Endothelial cell of umbilical vein (primary cell): ENCODE results near the gene PTPN9. TPM values are rescaled to one million over a fixed set of nuclear protein-coding genes. Genes with fewer than 3 reads are reported as not detected.

Experiments
- BruUV-seq: library from RNA; stranded (reverse); fragments of 400-500 nt; replicated peaks from 2 replicates; lab custom pipeline; 2021; lab: Mats Ljungman, UMichigan
- CTCF ChIA-PET: fragments of 300-600, 350-600 bp; sonication (Branson Sonifier 250); formaldehyde crosslinking; loops from one replicate; lab custom pipeline; 2021; ENCODE audit warnings: antibody characterized with exemption, inconsistent platforms; lab: Charles Lee
- POLR2A ChIA-PET: fragments of 300-600, 350-600 bp; sonication (Branson Sonifier 250); formaldehyde crosslinking; loops from one replicate; lab custom pipeline; 2021; ENCODE audit warnings: antibody characterized with exemption, inconsistent platforms; lab: Charles Lee
- DNase-seq: peaks from one replicate; pipeline ENCODE4 v3.0.0-alpha.2; 2011; ENCODE audit warnings: low read depth, low spot score
- FAIRE-seq: peaks from 2 replicates; lab custom pipeline; 2011; peaks lifted over from hg19 to GRCh38; lab: Jason Lieb, UNC
- H2AFZ ChIP-seq: 2 replicates; pipeline ENCODE4 v1.6.0; 2012; ENCODE audit warnings: low read depth, low read length, control low read depth, inconsistent platforms
- H3K27ac ChIP-seq: 2 replicates; pipeline ENCODE4 v1.5.1; 2011; ENCODE audit warnings: low read depth, mild to moderate bottlenecking, control low read depth, low read length, moderate library complexity; ENCODE audit not compliant: insufficient read depth
- H3K27me3 ChIP-seq, 2 experiments: 2 replicates each; pipeline versions ENCODE4 v1.6.0 to v1.6.1; 2011; ENCODE audit warnings: low read length in 2 of 2, mixed read lengths in 1 of 2; ENCODE audit not compliant: control insufficient read depth in 2 of 2, insufficient read depth in 2 of 2
- H3K36me3 ChIP-seq, 2 experiments: 2 replicates in 1 of 2; 3 replicates in 1 of 2; pipeline ENCODE4 v1.5.1; 2011; ENCODE audit warnings: low read length in 2 of 2, mild to moderate bottlenecking in 1 of 2, moderate library complexity in 1 of 2; ENCODE audit not compliant: control insufficient read depth in 2 of 2, insufficient read depth in 2 of 2; ENCODE audit errors: extremely low read depth in 1 of 2
- H3K4me1 ChIP-seq: 3 replicates; pipeline ENCODE4 v1.5.1; 2011; ENCODE audit warnings: mild to moderate bottlenecking, low read length; ENCODE audit not compliant: control insufficient read depth, insufficient read depth; ENCODE audit errors: extremely low read depth
- H3K4me2 ChIP-seq: 2 replicates; pipeline ENCODE4 v1.6.1; 2011; ENCODE audit warnings: low read length, control low read depth, mixed read lengths; ENCODE audit not compliant: insufficient read depth
- H3K4me3 ChIP-seq, 3 experiments: fragments of 200-600 bp in 1 of 3; sonication (generic), shearing (Covaris generic) in 1 of 3; replicated peaks in 1 of 3; 2 replicates each; pipeline ENCODE4 v1.5.1; 2011 to 2016; ENCODE audit warnings: control low read depth in 3 of 3, low read length in 3 of 3, mild to moderate bottlenecking in 2 of 3, inconsistent platforms in 1 of 3, low read depth in 1 of 3, moderate library complexity in 1 of 3; ENCODE audit not compliant: insufficient read depth in 1 of 3
- H3K79me2 ChIP-seq: 2 replicates; pipeline ENCODE4 v1.6.0; 2012; ENCODE audit warnings: low read length, inconsistent platforms; ENCODE audit not compliant: control insufficient read depth, insufficient read depth
- H3K9ac ChIP-seq: replicated peaks from 2 replicates; pipeline ENCODE3; 2011; ENCODE audit warnings: low read length, control low read depth; ENCODE audit not compliant: insufficient read depth; ENCODE audit errors: extremely low read depth
- H3K9me1 ChIP-seq: replicated peaks from 3 replicates; pipeline ENCODE4 v1.6.0; 2011; ENCODE audit warnings: mild to moderate bottlenecking, low read length; ENCODE audit not compliant: control insufficient read depth, insufficient read depth; ENCODE audit errors: extremely low read depth
- H3K9me3 ChIP-seq: replicated peaks from 2 replicates; pipeline ENCODE4 v1.5.1; 2012; ENCODE audit warnings: low read length, inconsistent platforms; ENCODE audit not compliant: control insufficient read depth, insufficient read depth
- H4K20me1 ChIP-seq: replicated peaks from 2 replicates; pipeline ENCODE3; 2011; ENCODE audit warnings: mild to moderate bottlenecking, low read length; ENCODE audit not compliant: control insufficient read depth, insufficient read depth; ENCODE audit errors: extremely low read depth
- CTCF ChIP-seq, 2 donors: IDR thresholded peaks; 1 replicate in 1 of 2; 2 replicates in 1 of 2; pipeline ENCODE4 v1.5.1; 2011; ENCODE audit warnings: low read length in 2 of 2, mild to moderate bottlenecking in 2 of 2, moderate library complexity in 2 of 2, control low read depth in 1 of 2, inconsistent platforms in 1 of 2, low read depth in 1 of 2; ENCODE audit not compliant: insufficient read depth in 1 of 2; ENCODE audit errors: extremely low read depth in 1 of 2
- EZH2 ChIP-seq: IDR thresholded peaks from 2 replicates; pipeline ENCODE4 v1.6.1; 2012; ENCODE audit warnings: borderline replicate concordance, low read depth, mild to moderate bottlenecking, moderate library complexity, low read length, inconsistent platforms; ENCODE audit not compliant: severe bottlenecking
- FOS ChIP-seq: IDR thresholded peaks from 2 replicates; pipeline ENCODE4 v1.6.1; 2011; ENCODE audit warnings: mild to moderate bottlenecking, low read length, moderate library complexity, borderline replicate concordance; ENCODE audit not compliant: insufficient read depth
- GATA2 ChIP-seq: IDR thresholded peaks from 2 replicates; pipeline ENCODE4 v1.7.0; 2011; ENCODE audit warnings: low read depth, mild to moderate bottlenecking, moderate library complexity, mixed read lengths, low read length; ENCODE audit not compliant: insufficient read length, insufficient read depth
- JUN ChIP-seq: IDR thresholded peaks from 2 replicates; pipeline ENCODE4 v1.6.1; 2011; ENCODE audit warnings: borderline replicate concordance, low read depth; ENCODE audit not compliant: insufficient read length, insufficient read depth
- MAX ChIP-seq: IDR thresholded peaks from 2 replicates; pipeline ENCODE4 v1.6.1; 2011; ENCODE audit not compliant: insufficient read depth, insufficient read length
- MYC ChIP-seq: IDR thresholded peaks from one replicate; pipeline ENCODE4 v1.6.1; 2011; ENCODE audit warnings: mild to moderate bottlenecking, low read depth, low read length
- POLR2A ChIP-seq: IDR thresholded peaks from 2 replicates; pipeline ENCODE4 v1.6.1; 2012; ENCODE audit warnings: low read depth, mild to moderate bottlenecking, control low read depth, low read length
- POLR2AphosphoS5 ChIP-seq: IDR thresholded peaks from 2 replicates; pipeline ENCODE4 v1.6.1; 2012; ENCODE audit warnings: low read depth, mild to moderate bottlenecking, control low read depth, low read length, moderate library complexity; ENCODE audit not compliant: insufficient read depth
- dilution Hi-C: fragments of 300-500 bp; cut with MboI; formaldehyde crosslinking; loops from one replicate; pipeline ENCODE4 v1.15.0; 2019; ENCODE audit warnings: low sequenced_read_pairs; ENCODE audit not compliant: extremely low pct_ligation_motif_present
- intact Hi-C: fragments of 100-400 bp; cut with micrococcal nuclease; formaldehyde crosslinking; loops from one replicate; pipeline ENCODE4 v1.10.0; 2022
- polyA plus RNA-seq, 4 experiments: library from polyadenylated mRNA; depleted of rRNA in 3 of 4; stranded (reverse) in 3 of 4; unstranded in 1 of 4; fragments of >200 nt; gene quantifications; 2 replicates each; pipeline versions ENCODE4 v1.2.1 to v1.2.3, GENCODE V29; 2011 to 2012; ENCODE audit warnings: missing spikeins in 1 of 4
- total RNA-seq: library from RNA; stranded (reverse); gene quantifications from 2 replicates; pipeline ENCODE4 v1.2.3, GENCODE V29; 2021

PTPN9 gene
- total and polyA plus RNA-seq, 2 donors (not counting 3 experiments of a cell fraction or from before 2014, with no cell fraction given) = 31.4 to 37.2 TPM

DNA sequence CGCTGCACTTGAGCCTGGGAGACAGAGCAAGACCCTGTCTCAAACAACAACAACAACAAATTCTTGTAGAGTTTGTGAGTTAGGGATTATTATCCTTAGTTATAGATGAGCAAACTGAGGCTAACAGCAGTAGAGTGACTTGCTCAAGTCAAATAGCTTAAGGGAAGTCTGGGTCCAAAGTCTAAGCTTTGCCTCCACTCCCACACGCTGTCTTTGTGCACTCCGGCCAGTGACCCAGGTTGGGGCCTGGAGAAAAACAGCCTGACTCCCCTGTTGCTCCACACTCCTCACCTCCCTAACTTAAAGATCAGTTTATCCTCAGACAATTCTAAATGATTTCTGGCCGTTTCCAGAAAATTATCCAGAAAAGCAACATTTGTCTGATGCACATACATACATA is 118.5 kb downstream of the PTPN9 start:
- TF ChIP-seq JUN = no peak
- TF ChIP-seq FOS = no peak
- no peak for TF ChIP-seq EZH2
- no peak for TF ChIP-seq POLR2AphosphoS5
- no peak for TF ChIP-seq GATA2
- no peak for TF ChIP-seq POLR2A
- intact Hi-C loops = no loop called here
- Histone ChIP-seq H2AFZ (no peak overlapping the region), H3K4me2 (no peak overlapping the region), H3K36me3 (no peaks in the 10 kb centered on the region), H3K9me3 (no peaks in the 10 kb centered on the region), H3K27me3 (no peaks in the 10 kb centered on the region), H3K9me1 (no peaks in the 10 kb centered on the region), H3K27ac (no peak overlapping the region), H3K9ac (no peak overlapping the region), H3K79me2 (no peaks in the 10 kb centered on the region), H3K4me3 (no peak overlapping the region), H4K20me1 (no peaks in the 10 kb centered on the region), H3K4me1 (peaks cover 6% of the 10 kb centered on the region)
- ChIA-PET CTCF (interaction anchor here (0.5 kb wide), 1 partner anchor 26 kb away, joined by 3 read pairs; no protein-coding TSS in a partner anchor), POLR2A (no interaction called here)
- dilution Hi-C loops = loop anchor here (25.0 kb wide), 1 partner anchor 127 kb away; the partner anchor contains the start of gene PTPN9
- no peak for DNase-seq
- BruUV-seq = no TSS peak
- no peak for FAIRE-seq

DNA sequence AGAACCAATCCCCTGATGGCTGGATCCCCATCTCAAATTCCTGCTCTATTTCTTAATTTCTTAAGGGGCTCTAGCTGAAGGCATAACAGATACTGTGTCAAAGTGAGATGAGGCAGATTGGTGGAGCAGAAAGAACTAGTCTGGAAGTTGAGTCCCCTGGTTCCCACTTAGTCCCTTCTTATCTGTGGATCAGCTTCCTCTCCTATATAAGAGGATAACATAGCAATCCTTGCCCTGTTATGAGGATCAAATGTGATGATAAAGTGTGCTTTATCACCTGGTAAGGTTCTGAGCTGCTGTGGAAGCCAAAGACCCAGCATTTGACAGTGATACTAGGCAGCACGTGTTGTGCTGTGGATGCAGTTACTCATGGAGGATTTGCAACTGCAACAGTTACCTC is 119.5 kb downstream of the PTPN9 start:
- intact Hi-C loops = no loop called here
- FAIRE-seq (no peak), DNase-seq (no peak)
- dilution Hi-C loops = loop anchor here (25.0 kb wide), 1 partner anchor 128 kb away; the partner anchor contains the start of gene PTPN9
- H4K20me1 ChIP-seq = no peaks in the 10 kb centered on the region
- POLR2A ChIA-PET = no interaction called here
- no peaks in the 10 kb centered on the region for H3K79me2 ChIP-seq
- H3K9me3 ChIP-seq = no peaks in the 10 kb centered on the region
- no peaks in the 10 kb centered on the region for H3K36me3 ChIP-seq
- no peak overlapping the region for H3K4me2 ChIP-seq
- H3K9me1 ChIP-seq = no peaks in the 10 kb centered on the region
- TF ChIP-seq POLR2AphosphoS5 = no peak
- TF ChIP-seq MYC = no peak
- TF ChIP-seq JUN = no peak
- TF ChIP-seq MAX = no peak
- no peak for TF ChIP-seq CTCF (IDR thresholded peaks at IDR 0.05; ENCODE audit: extremely low read depth in 1 of 2, insufficient read depth in 1 of 2, low read depth in 1 of 2, low read length in 2 of 2)
- TF ChIP-seq EZH2 = no peak
- TF ChIP-seq POLR2A = no peak
- no peak for TF ChIP-seq FOS
- TF ChIP-seq GATA2 = no peak
- no peaks in the 10 kb centered on the region for H3K27me3 ChIP-seq
- H3K9ac ChIP-seq = no peak overlapping the region
- CTCF ChIA-PET = interaction anchor here (0.7 kb wide), 1 partner anchor 15 kb away, joined by 3 read pairs; no protein-coding TSS in a partner anchor
- H2AFZ ChIP-seq = no peak overlapping the region
- BruUV-seq = no TSS peak
- H3K4me3 ChIP-seq = no peak overlapping the region
- no peak overlapping the region for H3K27ac ChIP-seq
- H3K4me1 ChIP-seq = peaks cover 6% of the 10 kb centered on the region
